Measurements from ENCODE around the gene MON1A.
"Not testable (repeated sequence)": the region's sequence is repeated elsewhere in the genome, so short reads cannot be mapped to it uniquely, and the experiment has no call there.

DNA sequence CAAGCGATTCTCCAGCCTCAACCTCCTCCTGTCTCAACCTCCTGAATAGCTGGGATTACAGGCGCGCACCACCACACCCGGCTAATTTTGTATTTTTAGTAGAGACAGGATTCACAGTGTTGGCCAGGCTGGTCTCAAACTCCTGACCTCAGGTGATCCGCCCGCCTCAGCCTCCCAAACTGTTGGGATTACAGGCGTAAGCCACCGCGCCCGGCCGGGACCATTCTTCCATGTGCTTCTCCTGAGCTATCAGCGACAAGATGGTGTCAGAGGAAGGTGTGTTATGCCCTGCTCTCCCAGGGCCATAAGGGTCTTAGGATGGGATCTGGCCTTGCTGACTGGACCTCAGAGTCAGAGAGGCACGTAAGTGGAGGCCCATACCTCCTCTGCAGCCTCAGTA, 25.2 kb downstream of the MON1A start:
- not testable (repeated sequence) for TF ChIP-seq TAF1 (IDR thresholded peaks at IDR 0.05; ENCODE audit: borderline replicate concordance, low read depth, low read length); POLR2A (IDR thresholded peaks at IDR 0.05; ENCODE audit: low read depth, low read length); POLR2AphosphoS5 (IDR thresholded peaks at IDR 0.05; ENCODE audit: low read depth, low read length)
